Renal pelvis (tissue), 12 donors: Measurements from ENCODE around the gene KLF15. TPM values are rescaled to one million over a fixed set of nuclear protein-coding genes. Genes with fewer than 3 reads are reported as not detected.
A peak's percentile ranks its signal among the peaks of the same experiment; 100 is the strongest.

ENCODE experiments used
- DNase-seq: peaks from one replicate; pipeline ENCODE4 v3.0.0-alpha.2; 2013
- long read RNA-seq, 16 experiments: transcript quantifications; one replicate each; lab custom pipeline, GENCODE V29; 2026
- polyA plus RNA-seq, 3 donors: library from polyadenylated mRNA; unstranded; fragments of 120-200 nt; gene quantifications; one replicate each; pipeline ENCODE4 v1.2.1, GENCODE V29; 2013; ENCODE audit not compliant: insufficient read length in 3 of 3

The KLF15 gene
- 10 to 100 TPM; 13.6 to 18.3 (median 15.4) TPM for polyA plus RNA-seq
- long read RNA-seq, donor 1, partial matches to known transcripts = 0 of 4 reads
- long read RNA-seq, donor 1, other reads (novel, unspliced or antisense) = 0 of 4 reads
- long read RNA-seq, donor 2, partial matches to known transcripts = 0 of 4 reads
- long read RNA-seq, donor 2, other reads (novel, unspliced or antisense) = 0 of 4 reads
- long read RNA-seq, donor 3, transcript KLF15-201 (3 exons, 2,574 nt) = major isoform, 5 of 5 reads
- long read RNA-seq, donor 3, partial matches to known transcripts = 0 of 5 reads
- long read RNA-seq, donor 3, other reads (novel, unspliced or antisense) = 0 of 5 reads
- long read RNA-seq, donor 4, partial matches to known transcripts = 0 of 2 reads
- long read RNA-seq, donor 4, other reads (novel, unspliced or antisense) = 0 of 2 reads
- long read RNA-seq, donor 5, partial matches to known transcripts = 0 of 2 reads
- long read RNA-seq, donor 5, other reads (novel, unspliced or antisense) = 0 of 2 reads
- long read RNA-seq, donor 6, partial matches to known transcripts = 0 of 3 reads
- long read RNA-seq, donor 6, other reads (novel, unspliced or antisense) = 0 of 3 reads
- long read RNA-seq, donor 7, transcript KLF15-201 (3 exons, 2,574 nt) = major isoform, 7 of 13 reads
- long read RNA-seq, donor 7, partial matches to known transcripts = 6 of 13 reads
- long read RNA-seq, donor 7, other reads (novel, unspliced or antisense) = 0 of 13 reads
- long read RNA-seq, donor 8 = 0 reads
- long read RNA-seq, donor 9, partial matches to known transcripts = 8 of 10 reads
- long read RNA-seq, donor 9, other reads (novel, unspliced or antisense) = 0 of 10 reads
- long read RNA-seq, donor 10 = 0 reads
- long read RNA-seq, donor 11, partial matches to known transcripts = 0 of 3 reads
- long read RNA-seq, donor 11, other reads (novel, unspliced or antisense) = 0 of 3 reads
- long read RNA-seq, donor 12, partial matches to known transcripts = 0 of 5 reads
- long read RNA-seq, donor 12, other reads (novel, unspliced or antisense) = 0 of 5 reads
- long read RNA-seq, donor 13 = 0 reads
- long read RNA-seq, donor 14 = 0 reads
- long read RNA-seq, donor 15, partial matches to known transcripts = 0 of 3 reads
- long read RNA-seq, donor 15, other reads (novel, unspliced or antisense) = 0 of 3 reads
- long read RNA-seq, donor 16, partial matches to known transcripts = 0 of 4 reads
- long read RNA-seq, donor 16, other reads (novel, unspliced or antisense) = 0 of 4 reads

DNA sequence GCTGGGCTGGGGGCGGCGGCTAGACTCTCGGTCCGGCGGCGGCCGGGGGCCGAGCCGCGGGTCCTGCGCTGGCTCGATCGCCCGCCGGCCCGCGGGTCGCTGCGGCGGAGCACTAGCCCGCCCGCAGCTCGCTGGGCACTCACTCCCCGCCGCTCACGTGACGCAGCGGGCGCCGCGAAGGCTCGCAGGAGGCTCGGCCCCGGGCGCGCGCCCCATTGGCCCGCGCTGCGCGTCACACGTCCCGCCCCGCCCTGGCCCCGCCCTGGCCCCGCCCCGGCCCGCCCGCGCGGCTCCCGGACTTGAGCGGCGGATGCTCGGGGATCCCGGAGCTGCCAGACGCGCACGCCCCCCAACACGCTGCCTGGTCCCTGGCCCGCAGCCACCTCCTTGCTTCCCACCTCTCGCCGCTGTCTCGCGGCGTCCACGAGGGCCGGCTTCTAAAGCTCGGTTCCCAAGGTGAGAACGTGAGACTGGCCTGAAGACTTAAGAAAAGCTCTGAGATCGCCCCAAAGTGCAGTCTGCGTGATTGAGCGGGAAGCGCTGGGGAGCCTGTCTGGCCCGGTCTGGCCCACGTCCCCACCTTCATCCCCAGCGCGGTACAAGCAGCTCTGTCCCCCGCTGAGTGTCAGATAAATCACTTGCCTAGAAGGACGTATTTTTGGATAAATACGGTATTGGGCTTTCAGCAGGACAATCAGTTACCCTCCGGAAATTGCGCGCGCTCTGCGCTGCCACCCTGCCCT lies at the start of gene KLF15:
Gene KLF15, minus strand, starts transcription at position 114 of the 743 bp plus-strand sequence. CDS start 4,486 bp downstream, outside the sequence.
- peak; percentile 85 for DNase-seq

DNA sequence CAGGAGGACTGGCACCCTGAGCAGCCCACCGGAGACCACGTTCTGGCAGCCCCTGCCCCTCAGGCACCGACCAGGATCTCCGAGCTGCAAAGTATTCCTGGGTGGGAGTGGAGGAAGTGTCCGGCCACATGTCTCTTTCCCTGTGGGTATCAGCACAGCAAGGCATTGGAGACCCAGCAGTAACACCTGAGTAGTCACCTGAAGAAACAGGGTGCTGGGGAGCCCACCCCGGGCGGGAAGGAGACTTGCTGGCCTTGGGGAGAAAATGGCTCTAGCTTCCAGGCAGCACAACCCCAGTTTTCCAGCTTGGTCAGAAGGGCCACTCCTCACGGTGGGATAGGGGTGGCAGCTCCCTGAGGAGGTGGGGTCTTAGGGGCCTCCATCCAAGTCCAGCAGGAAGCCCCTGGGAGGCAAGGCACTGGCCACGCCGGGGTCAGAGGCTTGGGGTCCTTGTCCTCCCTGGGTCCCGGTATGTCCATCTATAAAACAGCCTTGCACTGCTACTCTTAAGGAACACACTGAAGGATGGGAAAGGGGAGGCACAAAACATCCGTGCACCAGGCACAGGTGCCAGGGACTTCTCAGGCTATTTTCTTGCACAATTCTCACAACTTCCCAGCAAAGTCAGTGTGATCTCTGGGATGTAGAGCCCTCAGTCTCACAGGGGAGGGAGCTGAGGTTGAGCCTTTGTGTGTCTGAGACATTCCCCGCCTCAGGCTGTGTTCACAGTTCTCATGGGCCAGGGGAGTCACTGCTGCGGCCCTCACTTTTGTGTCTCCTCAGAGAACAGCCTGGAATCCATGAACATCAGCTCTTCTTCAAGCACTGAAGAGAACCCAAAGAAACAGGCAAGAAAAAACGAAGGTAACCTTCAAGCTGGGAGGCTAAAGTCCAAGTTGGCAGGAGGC lies 49.4 kb upstream of the KLF15 start:
- no peak for DNase-seq

DNA sequence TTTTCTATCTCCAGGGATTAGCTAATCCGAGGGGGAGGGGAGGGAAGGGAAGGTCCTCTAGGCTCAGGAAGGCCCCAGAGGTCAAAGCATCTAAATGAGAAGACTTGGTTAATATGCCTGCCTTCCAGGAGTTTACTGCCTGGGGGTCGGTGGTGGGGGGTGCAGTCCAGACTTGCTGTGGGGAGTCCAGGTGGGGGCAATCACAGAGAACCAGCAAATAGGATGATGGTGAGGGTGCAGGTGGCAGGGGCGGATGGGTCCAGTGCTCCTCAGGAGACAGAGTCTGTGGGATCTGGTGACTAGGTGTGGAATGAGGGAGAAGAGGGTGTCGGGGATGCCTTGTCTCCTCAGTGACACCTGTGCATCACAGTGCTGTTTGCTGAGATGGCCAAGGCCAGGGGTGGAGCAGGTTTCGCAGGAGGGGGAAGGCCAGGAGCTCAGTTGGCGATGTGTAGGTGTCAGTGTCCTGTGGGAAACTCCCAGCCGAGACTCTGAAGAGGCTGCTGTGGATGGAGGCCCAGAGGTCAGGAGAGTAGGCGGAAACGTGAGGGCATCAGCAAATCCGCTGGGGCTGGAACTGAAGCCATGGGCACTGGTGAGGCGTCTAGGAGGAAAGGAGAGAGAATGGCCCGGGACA lies 45.6 kb upstream of the KLF15 start:
- no peak for DNase-seq

DNA sequence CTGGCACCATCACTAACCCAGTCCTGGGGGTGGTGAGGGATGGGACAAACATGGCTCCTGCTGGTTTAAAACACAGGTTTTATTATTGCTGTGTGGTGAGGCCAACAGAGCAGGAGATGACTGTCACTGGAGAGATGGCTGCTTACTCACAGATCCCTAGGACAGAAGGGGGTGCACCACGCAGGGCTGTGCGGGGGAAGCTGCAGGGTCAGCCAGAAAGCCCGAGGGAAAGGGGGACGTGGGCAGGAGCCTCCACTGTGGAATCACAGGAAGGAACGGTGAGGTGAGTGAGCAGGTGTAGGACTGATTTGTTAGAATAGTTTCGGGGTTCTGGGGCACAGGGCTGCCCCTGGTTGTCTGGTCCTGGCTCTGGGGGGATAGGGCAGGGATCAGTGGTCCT lies 45.0 kb upstream of the KLF15 start:
- no peak for DNase-seq

DNA sequence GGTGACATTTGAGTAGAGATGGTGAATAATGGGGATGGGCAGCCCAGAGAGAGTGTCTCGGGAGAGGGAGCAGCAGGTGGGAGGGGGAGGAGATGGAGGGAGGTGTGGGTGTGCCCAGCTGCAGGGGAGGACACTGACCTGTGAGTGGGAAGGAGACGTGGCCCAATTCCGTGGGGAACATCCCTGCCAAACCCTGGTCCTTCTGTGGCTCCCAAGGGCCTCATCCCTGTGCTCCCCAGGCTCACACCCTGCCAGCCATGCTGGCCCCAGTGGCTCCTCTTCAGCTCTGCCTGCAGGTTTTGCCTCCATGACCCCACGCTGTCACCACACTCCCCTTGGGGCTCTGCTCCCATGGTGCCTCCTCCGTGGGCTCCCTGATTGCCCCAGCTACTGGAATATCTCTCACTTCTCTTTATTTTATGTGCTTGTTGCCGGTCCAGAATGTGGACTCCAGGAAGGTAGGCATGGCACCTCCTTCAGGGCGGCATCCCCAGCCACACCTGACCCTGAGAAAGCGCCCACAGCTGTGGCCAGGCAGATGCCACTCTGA lies 44.5 kb upstream of the KLF15 start:
- DNase-seq = no peak

DNA sequence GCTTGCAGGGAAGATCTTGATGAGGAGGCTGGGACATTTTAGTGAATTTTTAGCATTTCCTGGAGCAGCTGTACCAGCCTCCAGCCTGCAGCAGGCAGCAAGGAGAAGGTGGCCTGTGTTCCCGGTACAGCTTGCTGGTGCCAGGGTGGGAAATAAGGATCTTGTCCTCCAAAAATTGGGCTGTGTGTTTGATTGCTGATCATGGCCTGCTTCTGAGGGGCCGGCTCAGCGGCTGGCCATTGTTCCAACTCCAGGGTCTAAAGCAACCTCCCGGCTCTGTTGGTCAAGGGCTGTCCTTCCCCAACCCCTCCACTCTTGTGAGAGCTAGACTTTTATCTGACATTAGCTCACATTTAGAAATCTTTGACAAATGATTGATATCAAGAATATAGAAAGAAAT lies 42.5 kb upstream of the KLF15 start:
- DNase-seq = no peak

DNA sequence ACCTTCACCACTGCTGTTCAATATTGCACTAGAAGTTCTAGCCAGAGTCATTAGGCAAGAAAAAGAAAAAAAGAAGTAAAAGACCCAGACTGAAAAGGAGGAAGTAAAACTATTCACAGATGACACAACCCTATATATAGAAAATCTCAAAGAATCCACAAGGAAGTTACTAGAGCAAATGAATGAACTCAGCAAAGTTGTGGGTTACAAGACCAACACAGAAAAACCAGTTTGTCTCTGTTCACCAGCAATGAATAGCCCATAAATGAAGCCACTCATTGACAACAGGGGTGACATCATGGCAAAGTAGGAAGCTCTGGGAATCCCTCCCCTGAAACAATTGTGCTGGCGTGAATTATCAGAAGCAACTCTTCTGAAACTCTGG lies 42.1 kb upstream of the KLF15 start:
- no peak for DNase-seq

DNA sequence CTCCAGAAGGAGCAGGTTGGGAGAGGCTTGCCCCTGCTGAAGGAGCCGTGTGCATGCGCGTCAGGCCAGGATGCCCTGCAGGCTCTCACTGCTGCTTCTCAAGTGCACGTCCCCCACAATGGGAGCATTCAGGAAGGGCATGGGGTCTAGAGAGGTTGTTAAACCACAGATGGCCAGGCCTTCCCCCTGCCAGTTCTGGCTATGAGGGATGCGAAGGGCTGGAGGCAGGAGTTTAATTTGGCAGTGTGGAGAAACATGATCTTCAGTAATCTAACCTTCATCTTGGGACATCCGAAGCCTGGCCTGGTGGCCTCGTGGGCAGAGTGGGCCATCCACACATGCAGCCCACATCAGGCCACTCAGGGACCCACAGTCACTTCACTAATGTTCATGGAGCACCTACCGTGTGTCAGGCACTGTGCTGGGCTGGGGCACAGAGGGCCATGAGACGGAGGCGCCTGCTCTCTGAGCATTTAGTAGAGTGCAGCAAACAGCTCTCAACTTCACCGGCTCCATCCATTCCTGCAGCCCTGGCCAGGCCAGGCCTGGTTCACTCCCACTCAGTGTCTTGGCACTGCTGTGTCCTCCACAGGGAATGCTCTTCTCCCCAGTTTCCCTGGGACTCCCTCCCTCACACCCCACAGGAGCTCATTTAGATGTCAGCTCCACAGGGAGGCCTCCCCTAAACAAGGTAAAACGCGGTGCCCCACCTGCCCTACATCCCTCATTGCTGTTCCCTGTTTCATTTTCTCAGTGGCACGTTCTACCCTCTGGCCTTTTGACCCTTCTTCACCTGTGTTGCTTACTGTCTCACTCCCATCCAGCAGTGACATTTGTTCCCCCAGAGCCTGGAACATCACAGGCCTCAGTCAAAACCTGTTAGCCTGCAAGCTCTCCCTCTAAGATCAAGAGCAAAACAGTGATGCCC lies 41.5 kb upstream of the KLF15 start:
- DNase-seq = no peak

DNA sequence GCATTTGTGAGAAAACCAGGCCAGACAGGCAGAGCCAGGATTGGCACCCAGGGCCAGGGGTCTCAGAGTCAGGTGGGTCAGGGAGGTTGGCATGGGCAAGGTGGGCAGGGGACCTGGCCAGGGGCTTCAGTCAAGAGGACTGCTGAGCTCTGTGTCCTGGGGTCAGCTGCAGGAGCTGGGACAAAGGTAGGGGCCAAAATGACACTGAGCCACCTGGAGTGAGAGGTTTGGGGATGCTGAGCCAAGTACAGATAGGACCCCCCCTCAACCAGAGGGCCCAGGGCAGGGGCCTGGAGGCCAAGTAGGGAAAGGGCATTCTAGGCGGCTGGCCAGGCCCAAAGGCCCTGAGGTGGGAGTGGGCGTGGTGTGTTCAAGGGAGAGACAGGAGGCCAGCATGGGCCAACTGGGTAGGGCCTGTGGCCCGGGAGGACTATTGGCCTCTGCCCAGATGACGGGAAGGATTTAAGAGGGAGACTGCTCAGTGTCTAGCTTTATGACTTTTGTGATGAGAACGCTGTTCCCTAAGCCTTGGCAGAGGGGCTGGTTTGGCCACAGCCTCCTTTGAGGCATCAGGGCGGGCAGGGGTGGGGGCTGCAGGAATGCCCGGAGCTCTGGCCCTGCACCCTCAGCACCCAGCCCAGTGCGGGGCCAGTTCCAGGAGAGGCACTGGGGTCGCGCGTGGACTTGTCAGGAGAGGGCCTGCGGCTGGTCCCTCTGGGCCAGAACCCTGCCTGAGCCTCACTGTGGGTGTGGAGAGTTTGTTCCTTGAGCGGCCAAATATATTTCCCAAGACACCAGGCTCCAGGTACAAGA lies 40.6 kb upstream of the KLF15 start:
- DNase-seq = no peak

DNA sequence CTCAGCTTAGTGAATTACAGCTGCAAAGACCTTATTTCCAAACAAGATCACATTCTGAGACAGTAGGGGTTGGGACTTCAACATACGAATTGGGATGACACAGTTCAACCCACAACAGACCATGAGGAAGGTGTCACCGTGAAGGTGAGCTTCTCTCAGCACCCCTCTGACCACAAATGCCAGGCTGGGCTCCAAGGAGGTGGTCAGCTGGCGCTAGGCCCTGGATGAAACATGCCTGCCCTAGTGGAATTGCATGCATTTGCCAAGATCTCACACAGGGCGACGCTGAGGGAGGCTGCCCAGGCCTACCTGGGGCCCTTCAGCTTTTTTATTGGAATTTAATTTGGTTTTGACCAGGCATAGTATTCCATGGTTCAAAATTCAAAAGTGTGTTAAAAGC lies 39.3 kb upstream of the KLF15 start:
- DNase-seq = no peak

DNA sequence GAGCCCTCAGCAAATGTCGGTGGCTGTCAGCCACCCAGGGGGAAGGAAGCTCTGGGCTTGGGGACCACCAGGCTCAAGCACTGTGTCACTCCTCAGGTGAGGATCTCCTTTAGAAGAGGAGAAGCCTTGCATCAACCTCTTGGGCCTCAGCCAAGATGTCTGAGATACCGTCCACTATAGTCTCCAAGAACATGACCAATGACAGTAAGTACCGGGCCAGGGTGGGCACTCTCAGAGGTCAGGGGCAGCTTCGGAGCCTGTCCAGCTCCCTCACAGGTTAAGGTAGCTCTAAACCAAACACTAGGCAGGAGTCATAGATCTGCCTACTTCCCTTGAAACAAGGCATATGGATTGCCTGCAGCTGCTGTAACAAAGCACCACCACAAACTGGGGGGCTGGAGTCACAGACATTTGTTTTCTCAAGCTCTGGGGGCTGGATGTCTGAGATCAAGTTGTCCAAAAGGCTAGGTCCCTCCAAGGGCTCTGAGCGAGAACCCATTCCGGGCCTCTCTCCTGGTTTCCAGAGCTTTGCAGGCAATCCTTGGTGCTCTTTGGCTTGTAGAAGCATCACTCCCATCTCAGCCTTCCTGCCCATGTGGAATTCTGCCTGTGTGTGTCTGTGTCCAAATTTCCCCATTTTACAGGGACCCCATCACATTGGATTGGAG lies 38.8 kb upstream of the KLF15 start:
- no peak for DNase-seq

DNA sequence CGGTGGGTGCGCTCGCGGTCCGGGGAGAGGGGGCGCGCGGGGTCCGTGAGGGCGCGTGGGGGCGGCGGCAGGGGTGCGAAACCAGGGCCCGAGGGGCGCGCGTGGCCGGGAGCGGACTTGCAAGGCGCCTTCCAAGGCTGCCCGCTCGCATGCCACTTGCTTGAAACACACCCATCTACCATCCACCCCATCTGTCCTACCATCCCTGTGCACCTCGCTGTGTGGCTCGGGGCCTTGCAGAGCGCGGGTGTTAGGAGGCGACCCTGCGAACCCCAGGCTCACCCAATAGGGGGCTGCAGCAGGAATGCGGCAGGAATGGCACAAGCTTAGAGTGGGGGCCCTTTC lies 37.7 kb upstream of the KLF15 start:
- DNase-seq = no peak

DNA sequence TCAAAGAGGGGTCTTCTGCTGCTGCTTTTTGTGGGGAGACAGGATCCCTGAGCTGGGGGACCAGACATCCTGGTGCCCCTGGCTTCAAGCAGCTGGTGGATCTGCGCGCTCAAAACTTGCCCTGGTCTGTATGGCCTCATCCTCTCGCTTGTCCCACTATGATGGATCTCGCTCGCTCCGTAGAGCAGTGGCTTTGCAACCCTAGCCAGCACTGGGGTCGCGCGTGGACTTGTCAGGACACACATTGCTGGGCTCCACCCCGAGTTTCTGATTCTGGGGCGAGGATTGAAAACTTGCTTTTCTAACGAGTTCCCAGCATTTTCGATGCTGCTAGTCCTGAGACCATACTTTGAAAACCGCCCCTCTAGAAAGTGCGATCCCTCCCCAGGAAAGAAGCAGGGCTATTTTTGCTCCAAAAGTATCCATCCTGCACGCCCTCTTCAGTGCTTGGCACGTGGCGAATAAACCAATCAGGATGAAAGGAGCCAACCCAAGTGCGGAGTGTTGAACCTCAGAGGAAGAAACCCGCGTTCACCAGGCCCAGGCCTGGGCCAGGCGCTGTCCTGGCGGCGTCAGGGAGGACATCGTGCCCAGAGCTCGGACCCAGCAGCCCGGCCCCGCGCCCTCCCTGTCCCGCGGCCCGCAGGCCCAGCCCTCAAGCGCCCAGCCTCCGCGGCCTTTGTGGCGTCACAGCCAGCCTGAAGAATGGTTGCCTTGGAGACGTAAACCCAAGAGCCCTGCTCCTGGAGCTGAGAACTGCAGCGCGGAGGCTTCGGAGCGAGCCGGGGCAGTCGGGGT lies 37.2 kb upstream of the KLF15 start, which contains the start of gene CFAP100:
Gene CFAP100, plus strand, starts transcription at position 731 of the 798 bp plus-strand sequence. CDS start 1,092 bp downstream, outside the sequence.
- peak; percentile 78 for DNase-seq

DNA sequence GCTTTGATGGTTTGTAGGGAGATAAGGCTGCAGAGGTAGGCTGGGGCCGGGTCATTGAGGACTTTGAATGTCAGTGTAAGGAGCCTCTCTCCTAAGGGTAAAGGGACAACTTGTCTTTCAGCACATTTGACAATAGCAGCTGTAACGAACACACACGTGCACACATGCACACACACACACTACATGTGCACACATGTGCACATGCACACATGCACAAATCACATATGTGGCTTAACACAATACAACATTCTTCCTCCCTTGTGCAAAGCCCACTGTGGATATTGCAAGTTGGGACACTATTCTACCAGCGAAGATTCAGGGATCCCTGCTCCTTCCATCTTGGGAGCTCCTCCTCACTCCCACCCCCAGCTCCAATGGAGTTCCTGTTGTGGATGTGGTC lies 36.4 kb upstream of the KLF15 start:
- no peak for DNase-seq

DNA sequence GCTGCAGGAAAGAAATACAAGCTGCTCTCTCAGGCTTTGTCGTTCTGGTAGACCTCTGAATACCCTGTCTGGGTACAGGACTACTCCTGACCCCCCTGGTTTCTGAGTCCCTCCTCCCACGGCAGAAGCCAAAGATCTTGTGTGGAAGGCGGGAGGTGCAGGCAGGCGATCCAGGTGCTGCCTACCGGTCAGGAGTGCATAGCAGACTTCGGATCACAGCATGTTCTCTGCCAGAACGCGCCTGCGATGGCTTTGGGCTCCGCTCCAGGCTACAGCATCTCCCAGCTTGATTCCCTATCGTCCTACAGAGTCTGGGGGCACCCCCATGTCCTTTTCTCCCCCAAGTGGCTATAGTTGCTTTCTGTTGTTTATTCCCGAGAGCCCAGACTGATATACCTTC lies 35.0 kb upstream of the KLF15 start:
- DNase-seq = no peak

DNA sequence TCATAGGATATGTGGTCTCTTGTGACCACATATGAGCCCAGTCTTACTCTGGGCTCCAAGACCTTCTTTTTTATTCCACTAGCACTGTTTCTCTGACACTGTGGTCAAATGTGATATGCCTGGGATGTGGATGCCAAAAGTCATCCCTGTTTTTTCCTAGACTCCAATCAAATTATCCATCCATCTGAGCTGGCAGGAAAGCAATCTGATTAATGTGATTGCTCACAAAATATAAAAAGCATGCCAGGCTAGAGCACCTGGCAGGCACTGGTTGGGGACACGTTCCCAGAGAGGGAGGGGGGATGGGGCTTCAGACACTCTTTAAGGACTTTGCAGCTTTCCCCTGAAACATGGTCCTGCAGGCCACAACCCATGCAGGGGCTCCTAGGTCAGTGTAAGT lies 34.4 kb upstream of the KLF15 start:
- DNase-seq = no peak
